ENCODE results near the gene RIPOR3.
"Not testable (repeated sequence)": the region's sequence is repeated elsewhere in the genome, so short reads cannot be mapped to it uniquely, and the experiment has no call there.

RIPOR3 gene

GRCh38 chr20:50680105-50680960, 11.0 kb downstream of the RIPOR3 start:
- no peak for DNase-seq (ENCODE audit: low read depth in 4 of 4, low spot score in 1 of 4)

- DNase-seq (ENCODE audit: low read depth in 4 of 4, low spot score in 1 of 4) = no peak
Measured at GRCh38 chr20:50679753-50680104, 11.6 kb downstream of the RIPOR3 start.

GRCh38 chr20:50678169-50678898, 13.0 kb downstream of the RIPOR3 start:
- no peak for DNase-seq (ENCODE audit: low read depth in 4 of 4, low spot score in 1 of 4)

GRCh38 chr20:50676858-50677257, 14.5 kb downstream of the RIPOR3 start:
- no peak for DNase-seq (ENCODE audit: low read depth in 4 of 4, low spot score in 1 of 4)

- DNase-seq (ENCODE audit: low read depth in 4 of 4, low spot score in 1 of 4) = not testable (repeated sequence)
Measured at GRCh38 chr20:50676377-50676731, 15.0 kb downstream of the RIPOR3 start.

GRCh38 chr20:50675671-50676376, 15.5 kb downstream of the RIPOR3 start:
- DNase-seq (ENCODE audit: low read depth in 4 of 4, low spot score in 1 of 4) = no peak

GRCh38 chr20:50674138-50674825, 17.1 kb downstream of the RIPOR3 start:
- no peak for DNase-seq (ENCODE audit: low read depth in 4 of 4, low spot score in 1 of 4)

- DNase-seq (ENCODE audit: low read depth in 4 of 4, low spot score in 1 of 4) = no peak
Measured at GRCh38 chr20:50673466-50674137, 17.7 kb downstream of the RIPOR3 start.

GRCh38 chr20:50673146-50673465, 18.2 kb downstream of the RIPOR3 start:
- DNase-seq (ENCODE audit: low read depth in 4 of 4, low spot score in 1 of 4) = no peak

GRCh38 chr20:50672400-50673145, 18.8 kb downstream of the RIPOR3 start:
- no peak for DNase-seq (ENCODE audit: low read depth in 4 of 4, low spot score in 1 of 4)

GRCh38 chr20:50671626-50672025, 19.7 kb downstream of the RIPOR3 start:
- no peak for DNase-seq (ENCODE audit: low read depth in 4 of 4, low spot score in 1 of 4)

- not testable (repeated sequence) for DNase-seq (ENCODE audit: low read depth in 4 of 4, low spot score in 1 of 4)
Measured at GRCh38 chr20:50671010-50671409, 20.3 kb downstream of the RIPOR3 start.

- no peak for DNase-seq (ENCODE audit: low read depth in 4 of 4, low spot score in 1 of 4)
Measured at GRCh38 chr20:50670126-50670862, 21.0 kb downstream of the RIPOR3 start.

GRCh38 chr20:50668798-50669197, 22.5 kb downstream of the RIPOR3 start:
- no peak for DNase-seq (ENCODE audit: low read depth in 4 of 4, low spot score in 1 of 4)

- no peak for DNase-seq (ENCODE audit: low read depth in 4 of 4, low spot score in 1 of 4)
Measured at GRCh38 chr20:50668326-50668725, 23.0 kb downstream of the RIPOR3 start.

GRCh38 chr20:50666709-50667298, 24.5 kb downstream of the RIPOR3 start:
- no peak for DNase-seq (ENCODE audit: low read depth in 4 of 4, low spot score in 1 of 4)

GRCh38 chr20:50664254-50664653, 27.1 kb downstream of the RIPOR3 start:
- no peak for DNase-seq (ENCODE audit: low read depth in 4 of 4, low spot score in 1 of 4)

- no peak for DNase-seq (ENCODE audit: low read depth in 4 of 4, low spot score in 1 of 4)
Measured at GRCh38 chr20:50663095-50663821, 28.1 kb downstream of the RIPOR3 start.
